Astrocyte (in vitro differentiated cells and primary cell): ENCODE data around the gene SLC25A29. TPM values are rescaled to one million over a fixed set of nuclear protein-coding genes. Genes with fewer than 3 reads are reported as not detected.

Source experiments
- DNase-seq: peaks from one replicate; pipeline ENCODE4 v3.0.0-alpha.2; 2010; ENCODE audit warnings: low read depth
- FAIRE-seq: peaks from 2 replicates; lab custom pipeline; 2011; peaks lifted over from hg19 to GRCh38; lab: Jason Lieb, UNC
- H2AFZ ChIP-seq: 2 replicates; pipeline ENCODE4 v1.6.0; 2012; ENCODE audit warnings: low read depth, low read length, inconsistent platforms
- H3K27ac ChIP-seq: 2 replicates; pipeline ENCODE4 v1.5.1; 2011; ENCODE audit warnings: low read depth, low read length, inconsistent platforms
- H3K27me3 ChIP-seq: 2 replicates; pipeline ENCODE4 v1.6.0; 2011; ENCODE audit warnings: low read length, inconsistent platforms; ENCODE audit not compliant: insufficient read depth
- H3K36me3 ChIP-seq: 2 replicates; pipeline ENCODE4 v1.5.1; 2011; ENCODE audit warnings: low read length, inconsistent platforms; ENCODE audit not compliant: insufficient read depth
- H3K4me1 ChIP-seq: 2 replicates; pipeline ENCODE4 v1.5.1; 2011; ENCODE audit warnings: low read length, inconsistent platforms; ENCODE audit not compliant: insufficient read depth
- H3K4me2 ChIP-seq: 2 replicates; pipeline ENCODE4 v1.6.0; 2012; ENCODE audit warnings: low read length, inconsistent platforms
- H3K4me3 ChIP-seq: 2 replicates; pipeline ENCODE4 v1.5.1; 2011; ENCODE audit warnings: low read depth, mild to moderate bottlenecking, low read length, inconsistent platforms; ENCODE audit not compliant: insufficient read depth
- H3K79me2 ChIP-seq: 2 replicates; pipeline ENCODE4 v1.6.0; 2012; ENCODE audit warnings: mild to moderate bottlenecking, low read length, inconsistent platforms; ENCODE audit not compliant: insufficient read depth
- H3K9ac ChIP-seq: 2 replicates; pipeline ENCODE4 v1.6.0; 2012; ENCODE audit warnings: mild to moderate bottlenecking, low read length, inconsistent platforms
- H3K9me3 ChIP-seq: 2 replicates; pipeline ENCODE4 v1.5.1; 2012; ENCODE audit warnings: low read depth, mild to moderate bottlenecking, low read length, inconsistent platforms; ENCODE audit not compliant: insufficient read depth
- H4K20me1 ChIP-seq: 2 replicates; pipeline ENCODE4 v1.6.0; 2012; ENCODE audit warnings: low read length, inconsistent platforms; ENCODE audit not compliant: insufficient read depth
- H3K27ac Mint-ChIP-seq: one replicate; pipeline ENCODE4 v1.8.0; 2021; ENCODE audit warnings: mild to moderate bottlenecking, mixed read lengths; ENCODE audit not compliant: unreplicated experiment
- H3K27me3 Mint-ChIP-seq: one replicate; pipeline ENCODE4 v1.8.0; 2021; ENCODE audit warnings: low read depth, mixed read lengths; ENCODE audit not compliant: unreplicated experiment
- H3K36me3 Mint-ChIP-seq: one replicate; pipeline ENCODE4 v1.8.0; 2021; ENCODE audit warnings: low read depth, mixed read lengths; ENCODE audit not compliant: unreplicated experiment
- H3K4me1 Mint-ChIP-seq: one replicate; pipeline ENCODE4 v1.8.0; 2021; ENCODE audit warnings: low read depth, mixed read lengths; ENCODE audit not compliant: unreplicated experiment
- H3K4me3 Mint-ChIP-seq: one replicate; pipeline ENCODE4 v1.8.0; 2021; ENCODE audit warnings: mild to moderate bottlenecking, moderate library complexity, mixed read lengths; ENCODE audit not compliant: unreplicated experiment
- H3K9me3 Mint-ChIP-seq: one replicate; pipeline ENCODE4 v1.8.0; 2021; ENCODE audit warnings: mild to moderate bottlenecking, mixed read lengths; ENCODE audit not compliant: unreplicated experiment
- CTCF ChIP-seq: IDR thresholded peaks from 2 replicates; pipeline ENCODE4 v1.5.1; 2011; ENCODE audit warnings: low read depth, mild to moderate bottlenecking, inconsistent platforms, low read length, moderate library complexity; ENCODE audit not compliant: insufficient read depth
- EZH2 ChIP-seq: IDR thresholded peaks from 2 replicates; pipeline ENCODE4 v1.6.1; 2012; ENCODE audit warnings: mild to moderate bottlenecking, low read length, inconsistent platforms; ENCODE audit not compliant: insufficient read depth
- total RNA-seq: library from RNA; stranded (reverse); gene quantifications from 2 replicates; pipeline ENCODE4 v1.2.1, GENCODE V29; 2021

SLC25A29 gene
- total RNA-seq, 1 donor from 2014 or later: 30.2 TPM

GRCh38 chr14:100322138-100322957 is 16.1 kb upstream of the SLC25A29 start:
- no peak for FAIRE-seq
- TF ChIP-seq EZH2 (no peak), CTCF (no peak)

GRCh38 chr14:100321473-100322137 is 15.4 kb upstream of the SLC25A29 start:
- FAIRE-seq (no peak), DNase-seq (no peak)
- Histone ChIP-seq H4K20me1 (no peaks in the 10 kb centered on the region), H3K4me2 (no peak overlapping the region), H3K9me3 (no peaks in the 10 kb centered on the region), H3K27me3 (no peaks in the 10 kb centered on the region), H2AFZ (no peak overlapping the region), H3K36me3 (no peaks in the 10 kb centered on the region), H3K27ac (no peak overlapping the region), H3K79me2 (no peaks in the 10 kb centered on the region), H3K4me1 (no peaks in the 10 kb centered on the region), H3K4me3 (no peak overlapping the region), H3K9ac (no peak overlapping the region)
- H3K36me3 Mint-ChIP-seq: no peaks in the 10 kb centered on the region
- TF ChIP-seq CTCF (no peak), EZH2 (no peak)
- no peak overlapping the region for H3K4me3 Mint-ChIP-seq
- H3K4me1 Mint-ChIP-seq: no peaks in the 10 kb centered on the region
- H3K27me3 Mint-ChIP-seq: peaks cover 41% of the 10 kb centered on the region
- H3K27ac Mint-ChIP-seq: no peak overlapping the region
- H3K9me3 Mint-ChIP-seq: no peaks in the 10 kb centered on the region

More at GRCh38 chr14:100322138-100322957, 16.1 kb upstream of the SLC25A29 start:
- Histone ChIP-seq H3K27ac (no peak overlapping the region), H4K20me1 (no peaks in the 10 kb centered on the region), H3K4me1 (no peaks in the 10 kb centered on the region), H3K27me3 (no peaks in the 10 kb centered on the region), H3K4me3 (no peak overlapping the region), H3K36me3 (no peaks in the 10 kb centered on the region), H3K4me2 (no peak overlapping the region), H3K79me2 (no peaks in the 10 kb centered on the region), H2AFZ (no peak overlapping the region), H3K9me3 (no peaks in the 10 kb centered on the region), H3K9ac (no peak overlapping the region)
- Mint-ChIP-seq H3K4me3 (peak overlapping the region; percentile 45), H3K27me3 (peaks cover 41% of the 10 kb centered on the region), H3K9me3 (no peaks in the 10 kb centered on the region), H3K27ac (no peak overlapping the region), H3K4me1 (no peaks in the 10 kb centered on the region), H3K36me3 (no peaks in the 10 kb centered on the region)
- DNase-seq: no peak
